PFSK-1 (cell line): ENCODE results near the gene TMEM238.

ENCODE experiments used
- POLR2AphosphoS5 ChIP-seq: IDR thresholded peaks from 2 replicates; pipeline ENCODE4 v1.6.1; 2012; ENCODE audit warnings: low read depth, mild to moderate bottlenecking, control low read depth, low read length, moderate library complexity
- SIN3A ChIP-seq: IDR thresholded peaks from 2 replicates; pipeline ENCODE4 v1.6.1; 2012; ENCODE audit warnings: mild to moderate bottlenecking, low read length, moderate library complexity, borderline replicate concordance; ENCODE audit not compliant: insufficient read depth
- TAF1 ChIP-seq: IDR thresholded peaks from 2 replicates; pipeline ENCODE4 v1.6.1; 2012; ENCODE audit warnings: low read length, control low read depth, borderline replicate concordance; ENCODE audit not compliant: insufficient read depth

DNA sequence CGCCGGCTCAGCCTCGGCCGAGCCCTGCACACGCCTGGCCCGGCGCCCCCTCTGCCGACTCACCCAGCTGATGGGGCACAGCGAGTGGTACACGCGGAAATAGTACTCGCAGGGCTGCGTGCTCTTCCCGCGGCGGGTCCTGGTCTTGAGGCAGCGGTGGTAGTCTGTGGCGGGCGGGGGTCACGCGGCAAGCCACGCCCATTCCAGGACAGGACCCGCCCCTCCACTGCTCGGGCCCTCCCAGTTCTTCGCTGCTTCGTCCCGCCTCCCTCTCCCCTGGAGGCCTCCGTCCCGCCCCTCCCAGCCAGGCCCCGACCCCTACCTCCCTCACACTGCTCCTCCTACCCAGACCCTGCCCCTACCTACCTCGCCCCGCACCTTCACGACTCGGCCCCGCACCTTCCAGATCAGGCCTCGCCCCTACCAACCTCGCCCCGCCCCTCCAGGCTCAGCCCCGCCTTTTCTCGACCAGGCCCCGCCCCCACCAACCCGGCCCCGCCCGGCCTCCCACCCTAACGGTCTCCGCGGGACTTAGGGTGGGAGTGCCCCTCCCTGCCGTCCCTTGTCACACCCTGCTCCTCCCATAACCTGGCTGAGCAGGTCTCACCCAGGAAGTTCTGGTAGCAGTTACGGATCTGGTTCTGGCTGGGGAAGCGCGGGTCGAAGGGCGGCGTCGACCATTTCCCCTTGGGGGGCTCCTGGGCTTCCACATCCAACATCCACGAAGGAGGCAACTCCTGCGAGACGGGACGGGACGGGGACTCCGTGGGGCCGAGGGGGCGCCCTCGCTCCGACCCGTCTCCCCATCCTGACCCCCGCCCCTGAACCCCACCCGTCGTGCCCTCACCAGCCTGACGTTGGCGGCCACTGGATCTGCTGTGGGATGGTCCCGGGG is 30.0 kb downstream of the TMEM238 start:
- TF ChIP-seq POLR2AphosphoS5 (no peak), SIN3A (no peak), TAF1 (no peak)
